Measurements from ENCODE around the gene FHIT.
"Not testable (repeated sequence)": the region's sequence is repeated elsewhere in the genome, so short reads cannot be mapped to it uniquely, and the experiment has no call there.

The FHIT gene

GRCh38 chr3:61094608-61095007, 156.6 kb downstream of the FHIT start:
- no peak for DNase-seq

- no peak for DNase-seq
Observed at GRCh38 chr3:61093364-61093763, 157.9 kb downstream of the FHIT start.

GRCh38 chr3:61092870-61093269, 158.4 kb downstream of the FHIT start:
- no peak for DNase-seq

DNA sequence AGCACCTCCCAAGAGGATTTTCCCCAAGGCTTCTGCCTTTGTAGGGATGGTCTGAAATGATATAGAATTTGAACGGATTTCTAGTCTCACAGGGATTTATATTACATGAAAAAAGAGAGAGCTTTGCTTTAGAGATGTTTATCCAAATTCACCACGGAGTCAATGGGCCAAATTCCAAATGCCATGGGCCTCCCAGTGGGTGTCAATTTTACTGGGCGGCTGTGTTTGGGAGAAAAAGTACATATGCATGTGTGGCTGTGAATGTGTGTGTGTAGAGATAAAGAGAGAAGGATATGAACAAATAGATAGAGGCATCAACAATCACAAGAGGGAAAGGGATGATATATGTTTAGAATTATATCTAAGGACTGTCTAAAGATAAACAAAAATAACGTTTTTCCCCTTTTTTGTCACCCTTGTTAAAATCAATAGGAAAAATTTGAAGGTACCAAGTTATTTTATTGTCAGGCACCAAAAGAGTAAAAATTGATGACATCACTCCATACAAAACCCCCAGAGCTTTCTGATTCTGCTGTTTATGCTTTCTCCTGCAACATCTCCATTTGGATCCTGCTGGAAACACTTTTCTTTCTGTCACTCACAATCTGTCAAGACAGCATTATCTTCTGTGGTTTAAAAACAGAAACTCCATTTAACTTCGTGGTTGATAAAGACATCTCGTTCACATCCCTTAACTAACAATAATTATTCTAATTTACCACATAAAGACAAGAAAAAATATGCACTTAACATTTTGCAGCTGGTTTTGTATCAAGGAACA, 160.7 kb downstream of the FHIT start:
- DNase-seq: no peak

- no peak for DNase-seq
Observed at GRCh38 chr3:61087465-61087864, 163.8 kb downstream of the FHIT start.

DNA sequence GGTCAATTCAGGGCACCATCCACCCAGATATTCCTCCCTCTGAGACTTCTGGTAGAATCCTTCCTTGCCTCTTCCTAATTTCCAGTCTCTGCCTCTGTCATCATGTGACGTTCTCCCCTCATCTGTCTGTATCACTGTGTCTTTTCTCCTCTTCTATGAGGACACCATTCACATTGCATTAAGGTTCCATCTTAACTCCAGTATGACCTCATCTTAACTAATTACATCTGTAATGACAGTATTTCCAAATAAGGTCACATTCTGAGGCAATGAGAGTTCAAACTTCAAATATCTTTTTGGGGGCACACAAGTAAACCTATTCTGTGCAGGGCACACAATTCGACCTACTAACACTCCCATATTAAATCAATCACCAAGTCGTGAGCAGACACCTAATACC, 169.7 kb downstream of the FHIT start:
- DNase-seq: no peak

GRCh38 chr3:61080737-61081445, 170.4 kb downstream of the FHIT start:
- no peak for DNase-seq

DNA sequence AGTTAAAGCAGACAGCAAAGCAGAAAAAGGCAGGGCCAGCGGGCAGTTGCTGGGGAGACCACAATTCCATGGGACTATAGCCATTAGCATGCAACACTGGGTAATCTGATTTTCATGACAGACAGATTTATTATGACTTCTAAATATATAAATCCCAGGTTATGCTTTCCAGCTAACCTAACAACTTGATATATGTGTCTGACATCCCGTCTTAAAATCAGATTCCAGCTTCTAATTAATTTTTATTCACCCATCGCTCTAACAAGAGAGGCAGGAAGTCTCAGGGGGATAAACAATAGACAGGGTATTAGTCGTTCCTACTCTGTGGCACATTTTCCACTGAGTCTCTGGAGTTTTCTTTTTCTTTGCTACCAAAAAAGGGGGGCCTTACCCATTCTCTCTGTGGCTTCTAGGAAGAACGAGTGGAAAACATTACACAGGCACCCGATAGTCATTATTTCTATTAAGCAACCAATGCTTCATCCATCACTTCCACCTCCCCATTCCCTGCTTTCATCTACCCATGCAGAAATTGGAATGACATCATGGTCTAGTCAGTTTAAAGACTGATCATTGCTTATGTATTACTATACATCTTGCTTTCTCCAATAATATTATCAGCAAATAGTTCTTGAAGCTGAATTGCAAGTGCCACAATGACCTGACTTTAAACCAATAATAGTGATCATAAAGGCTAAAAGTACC, 173.1 kb downstream of the FHIT start:
- no peak for DNase-seq

GRCh38 chr3:61077551-61077950, 173.7 kb downstream of the FHIT start:
- no peak for DNase-seq

GRCh38 chr3:61074783-61075182, 176.5 kb downstream of the FHIT start:
- DNase-seq: no peak

DNA sequence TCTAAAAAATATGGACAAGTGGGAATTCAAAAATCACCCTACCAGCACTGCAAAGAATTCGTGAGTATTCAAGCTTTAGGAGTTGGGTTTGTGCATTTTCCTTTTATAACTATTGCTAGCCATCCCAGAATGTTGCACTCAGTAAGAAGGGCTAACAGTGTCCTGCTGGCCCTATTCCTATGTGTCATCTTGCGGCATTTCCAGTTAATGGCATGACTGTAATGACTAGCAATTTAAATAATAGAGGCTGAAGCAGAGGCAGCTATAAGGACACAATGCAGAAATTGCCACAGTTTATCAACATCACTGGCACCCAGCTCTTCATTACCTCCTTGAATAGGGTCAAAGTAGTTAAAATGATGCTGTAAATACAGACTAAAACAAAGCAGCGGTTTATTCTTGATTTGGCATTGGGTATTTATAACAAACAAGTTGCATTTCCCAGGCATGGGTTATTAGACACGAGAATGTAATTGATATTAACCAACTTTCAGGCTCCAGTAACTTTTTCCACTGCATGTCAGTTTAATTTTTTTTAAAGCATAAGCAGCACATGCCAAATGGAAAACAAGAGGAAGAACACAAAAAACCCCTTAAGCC, 177.6 kb downstream of the FHIT start:
- no peak for DNase-seq

DNA sequence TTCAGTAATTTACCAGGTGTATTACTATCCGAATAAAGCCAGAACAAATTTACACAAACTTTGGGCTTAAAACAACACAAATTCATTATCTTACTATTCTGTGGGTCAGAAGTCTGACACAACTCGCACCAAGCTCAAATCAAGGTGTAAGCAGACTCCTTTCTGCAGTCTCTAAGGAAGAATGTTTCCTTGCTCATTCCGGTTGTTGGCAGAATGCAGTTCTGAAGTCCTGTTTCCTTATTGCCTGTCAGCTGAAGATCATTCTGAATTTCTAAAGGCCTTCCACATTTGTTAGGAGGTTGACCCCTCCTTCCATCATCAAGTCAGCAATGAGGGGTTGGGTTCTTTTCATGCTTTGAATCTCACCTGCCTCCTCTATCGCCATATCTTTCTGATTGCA, 183.2 kb downstream of the FHIT start:
- DNase-seq: no peak

- DNase-seq: no peak
Observed at GRCh38 chr3:61066800-61067199, 184.5 kb downstream of the FHIT start.

DNA sequence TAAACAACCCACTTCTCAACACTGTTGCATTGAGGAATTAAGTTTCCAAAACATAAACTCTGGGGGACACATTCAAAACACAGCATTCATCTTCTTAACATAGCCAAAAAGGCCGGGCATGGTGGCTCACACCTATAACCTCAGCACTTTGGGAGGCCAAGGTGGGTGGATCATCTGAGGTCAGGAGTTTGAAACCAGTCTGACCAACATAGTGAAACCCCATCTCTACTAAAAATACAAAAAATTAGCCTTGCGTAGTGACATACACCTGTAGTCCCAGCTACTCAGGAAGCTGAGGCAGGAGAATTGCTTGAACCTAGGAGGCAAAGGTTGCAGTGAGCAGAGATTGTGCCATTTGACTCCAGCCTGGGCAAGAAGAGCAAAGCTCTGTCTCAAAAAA, 185.0 kb downstream of the FHIT start:
- not testable (repeated sequence) for DNase-seq

DNA sequence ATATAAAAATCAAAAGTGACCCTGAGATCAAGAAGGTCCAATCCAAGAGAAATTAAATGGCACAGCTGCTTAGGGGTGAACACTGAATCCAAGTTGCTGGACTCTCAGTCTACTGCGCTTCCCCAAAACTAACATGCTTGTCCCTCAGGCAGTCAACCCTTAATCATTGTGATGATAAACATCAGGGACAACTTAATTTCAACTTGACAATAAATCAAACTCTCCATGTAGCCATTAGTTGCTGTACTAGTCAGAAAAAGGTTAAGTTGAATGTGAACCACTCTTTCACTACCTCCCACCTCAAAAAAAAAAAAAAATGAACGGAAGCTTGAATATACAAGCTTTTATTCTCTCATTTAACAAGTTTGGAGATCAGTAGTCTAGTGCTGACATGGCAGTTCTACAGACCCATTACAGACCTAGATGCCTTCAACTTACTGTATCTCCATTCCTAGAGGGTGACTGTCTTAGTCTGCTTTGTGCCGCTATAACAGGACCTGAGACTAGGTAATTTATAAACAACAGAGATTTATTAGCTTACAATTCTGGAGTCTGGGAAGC, 185.7 kb downstream of the FHIT start:
- no peak for DNase-seq

- DNase-seq: no peak
Observed at GRCh38 chr3:61061092-61061723, 190.0 kb downstream of the FHIT start.

- no peak for DNase-seq
Observed at GRCh38 chr3:61060411-61060861, 190.8 kb downstream of the FHIT start.

DNA sequence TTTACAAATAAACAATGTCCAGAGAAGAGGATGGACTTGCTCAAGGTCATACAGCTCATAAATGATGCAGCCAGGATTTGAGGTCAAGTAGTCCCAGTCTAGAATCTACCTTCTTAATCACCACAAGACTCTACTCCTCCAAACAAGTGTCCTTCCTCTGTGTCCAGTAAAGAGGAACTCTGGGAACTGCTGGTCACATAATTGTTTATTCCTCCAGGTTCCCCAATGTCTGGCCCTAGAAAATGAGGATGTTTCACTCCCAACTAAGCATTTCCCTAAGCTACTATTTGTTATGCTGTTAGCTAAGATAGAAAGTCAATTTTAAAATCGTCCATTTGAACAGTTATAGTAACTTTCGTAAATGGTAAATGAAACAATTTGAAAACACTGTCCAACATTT, 192.4 kb downstream of the FHIT start:
- DNase-seq: no peak

- no peak for DNase-seq
Observed at GRCh38 chr3:61057464-61057863, 193.8 kb downstream of the FHIT start.

GRCh38 chr3:61055447-61055846, 195.8 kb downstream of the FHIT start:
- DNase-seq: no peak

GRCh38 chr3:61053781-61054496, 197.3 kb downstream of the FHIT start:
- no peak for DNase-seq

- DNase-seq: no peak
Observed at GRCh38 chr3:61052851-61053250, 198.4 kb downstream of the FHIT start.

Data from activated CD4-positive, alpha-beta T cell treated with anti-CD3 and anti-CD28 coated beads, Interleukin-2, amount 50 U/mL, for 1 hour (primary cell).